GM12878 (cell line): ENCODE results near the gene BRINP2.

Source experiments
- EZH2 ChIP-seq: IDR thresholded peaks from 2 replicates; pipeline ENCODE4 v1.6.1; 2012; ENCODE audit warnings: low read depth, mild to moderate bottlenecking, control low read depth, inconsistent platforms, low read length, borderline replicate concordance; ENCODE audit not compliant: control insufficient read depth
- TF ChIP-seq, protein P1 (sequence below): IDR thresholded peaks from 2 replicates; pipeline ENCODE4 v1.6.1; 2012; ENCODE audit warnings: low read depth, low read length, improper control_type of control experiment

DNA sequence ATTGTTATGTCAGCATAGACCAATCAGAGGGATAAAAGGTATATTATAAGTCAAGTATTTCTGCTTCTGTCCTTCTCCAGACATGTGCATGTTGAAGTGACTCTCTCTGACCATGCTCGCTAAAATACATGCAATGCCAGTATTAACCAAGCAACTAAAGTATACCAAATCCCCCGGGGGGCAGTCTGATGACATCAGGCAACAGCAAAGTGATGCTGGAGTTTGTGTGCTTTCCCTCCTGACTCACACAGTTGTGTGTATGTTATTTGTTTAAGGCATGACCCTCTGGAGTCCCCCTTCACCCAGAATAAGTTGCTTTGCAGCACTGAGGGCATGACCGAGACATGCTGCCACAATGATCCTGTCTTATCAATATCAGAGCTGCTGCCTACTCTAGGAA lies 2.1 kb downstream of the BRINP2 start:
- TF ChIP-seq, protein P1, sequence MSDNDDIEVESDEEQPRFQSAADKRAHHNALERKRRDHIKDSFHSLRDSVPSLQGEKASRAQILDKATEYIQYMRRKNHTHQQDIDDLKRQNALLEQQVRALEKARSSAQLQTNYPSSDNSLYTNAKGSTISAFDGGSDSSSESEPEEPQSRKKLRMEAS, result no peak
- TF ChIP-seq EZH2, result no peak
